ENCODE data around the gene TAF8.
A peak's percentile ranks its signal among the peaks of the same experiment; 100 is the strongest.

GRCh38 chr6:42083530-42083929, 33.2 kb downstream of the TAF8 start:
- TF ChIP-seq POLR2AphosphoS5 (IDR thresholded peaks at IDR 0.05) (peak in 1 of 3 donors; percentile 5), CTCF (IDR thresholded peaks at IDR 0.05) (no peak), POLR2A (IDR thresholded peaks at IDR 0.05) (no peak), EP300 (IDR thresholded peaks at IDR 0.05) (no peak)

Data from stomach (tissue), 4 donors.